Natural killer cell treated with Interleukin-12 subunit alpha and Interleukin-12 subunit beta and Interleukin-15 and Interleukin-18, amount 100 ng/mL, for 72 hours (primary cell): ENCODE measurements around the gene CT45A9. TPM values are rescaled to one million over a fixed set of nuclear protein-coding genes. Genes with fewer than 3 reads are reported as not detected.
"Not testable (repeated sequence)": the region's sequence is repeated elsewhere in the genome, so short reads cannot be mapped to it uniquely, and the experiment has no call there.

Experiments
- ATAC-seq, 2 donors: fragments of 150-1000 bp; cut with Tn5 transposase in 1 of 2; sonication (Bioruptor Pico), chemical (Tn5 transposase) in 1 of 2; 2 replicates each; pipeline ENCODE4 v1.10.0; 2021
- DNase-seq: peaks from one replicate; pipeline ENCODE4 v3.0.0; 2022; ENCODE audit warnings: low spot score
- H3K27ac Mint-ChIP-seq, 2 donors: 1 replicate in 1 of 2; 2 replicates in 1 of 2; pipeline ENCODE4 v1.8.0; 2022; ENCODE audit warnings: mixed read lengths in 2 of 2, mild to moderate bottlenecking in 1 of 2, moderate library complexity in 1 of 2
- H3K27me3 Mint-ChIP-seq, 2 donors: 1 replicate in 1 of 2; 2 replicates in 1 of 2; pipeline ENCODE4 v1.8.0; 2022; ENCODE audit warnings: mixed read lengths in 2 of 2
- H3K36me3 Mint-ChIP-seq: one replicate; pipeline ENCODE4 v1.8.0; 2022; ENCODE audit warnings: mixed read lengths
- H3K4me1 Mint-ChIP-seq, 2 donors: 1 replicate in 1 of 2; 2 replicates in 1 of 2; pipeline ENCODE4 v1.8.0; 2022; ENCODE audit warnings: low read depth in 2 of 2, mixed read lengths in 2 of 2, mild to moderate bottlenecking in 1 of 2
- H3K4me3 Mint-ChIP-seq: one replicate; pipeline ENCODE4 v1.8.0; 2022; ENCODE audit warnings: mixed read lengths
- H3K9me3 Mint-ChIP-seq: 2 replicates; pipeline ENCODE4 v1.8.0; 2022; ENCODE audit warnings: mixed read lengths
- total RNA-seq, 2 donors: library from RNA; stranded (reverse); gene quantifications; one replicate each; pipeline ENCODE4 v1.2.3, GENCODE V29; 2022

CT45A9 gene, protein sequence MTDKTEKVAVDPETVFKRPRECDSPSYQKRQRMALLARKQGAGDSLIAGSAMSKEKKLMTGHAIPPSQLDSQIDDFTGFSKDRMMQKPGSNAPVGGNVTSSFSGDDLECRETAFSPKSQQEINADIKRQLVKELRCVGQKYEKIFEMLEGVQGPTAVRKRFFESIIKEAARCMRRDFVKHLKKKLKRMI
- not detected for total RNA-seq

DNA sequence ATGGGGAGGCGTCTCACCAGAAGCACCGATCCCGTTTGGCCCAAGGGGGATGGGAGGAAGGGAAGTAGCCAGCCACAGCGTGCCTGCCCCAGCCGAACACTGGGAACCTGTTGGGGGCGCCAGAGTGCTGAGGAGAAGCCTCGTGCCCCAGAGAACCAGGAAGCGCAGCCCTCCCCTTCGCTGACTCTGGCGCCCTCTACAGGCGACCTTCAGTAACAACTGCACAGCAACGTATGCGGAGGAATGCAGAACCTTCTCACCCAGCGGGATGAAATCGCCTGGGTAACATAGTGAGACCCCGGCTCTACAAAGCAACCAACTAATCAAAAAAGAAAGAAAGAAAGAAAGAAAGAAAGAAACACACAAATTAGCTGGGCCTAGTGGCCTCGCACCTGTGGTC lies at the start of gene CT45A9:
CT45A9 (minus strand) TSS at position 101 of the 400 bp plus-strand sequence. CDS start 3,751 bp downstream, outside the sequence.
- H3K27me3 Mint-ChIP-seq, H3K9me3 Mint-ChIP-seq, H3K4me3 Mint-ChIP-seq, DNase-seq, ATAC-seq, H3K36me3 Mint-ChIP-seq, H3K4me1 Mint-ChIP-seq, H3K27ac Mint-ChIP-seq: not testable (repeated sequence)

DNA sequence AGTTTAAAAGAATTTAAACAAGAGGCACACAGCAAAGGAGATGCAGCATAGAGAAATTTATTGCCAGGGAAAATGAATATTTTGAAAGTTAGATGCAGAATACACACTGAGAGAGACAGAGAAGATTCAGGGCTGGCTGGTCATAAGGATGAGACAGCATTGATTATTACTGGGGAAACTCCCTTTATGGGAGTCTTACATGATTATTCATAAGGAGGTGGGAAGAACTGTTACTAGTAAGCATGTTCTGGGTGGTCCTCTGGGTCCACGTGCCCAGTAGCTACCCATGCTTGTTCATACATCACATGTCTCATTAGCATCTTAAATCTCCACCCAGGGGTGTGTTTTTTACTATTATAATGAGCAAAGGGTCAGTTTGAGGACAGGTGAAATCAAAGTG lies 48.9 kb upstream of the CT45A9 start:
- not testable (repeated sequence) for H3K4me3 Mint-ChIP-seq, H3K9me3 Mint-ChIP-seq, H3K36me3 Mint-ChIP-seq, H3K27ac Mint-ChIP-seq, ATAC-seq, DNase-seq, H3K4me1 Mint-ChIP-seq
- peaks cover 7 to 23% of the 10 kb centered on the region in 2 donors for H3K27me3 Mint-ChIP-seq

DNA sequence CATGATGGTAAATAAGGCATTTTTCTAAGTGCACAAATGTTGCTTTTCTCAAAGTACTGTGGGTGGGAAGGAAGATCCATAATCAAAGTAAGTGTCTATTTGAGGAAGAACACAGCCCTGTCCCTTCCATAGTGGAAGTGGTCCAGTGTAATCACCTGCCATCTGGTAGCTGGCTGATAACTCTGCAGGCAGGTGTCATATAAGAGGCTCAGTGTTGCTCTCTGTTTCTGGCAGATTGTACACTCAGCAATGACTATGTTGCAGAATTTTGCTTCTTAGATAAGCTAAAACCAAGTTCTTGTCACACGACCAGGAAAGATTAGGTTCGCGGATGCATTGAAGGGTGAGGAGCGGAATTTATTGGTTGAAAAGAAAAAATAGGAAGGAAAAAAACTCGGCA lies 42.8 kb upstream of the CT45A9 start:
- DNase-seq (no peak), ATAC-seq (no peak)
- Mint-ChIP-seq H3K9me3 (no peaks in the 10 kb centered on the region), H3K4me3 (no peak overlapping the region), H3K4me1 (no peaks in the 10 kb centered on the region), H3K27me3 (peaks cover 0 to 26% of the 10 kb centered on the region in 2 donors), H3K27ac (no peak overlapping the region), H3K36me3 (no peaks in the 10 kb centered on the region)

DNA sequence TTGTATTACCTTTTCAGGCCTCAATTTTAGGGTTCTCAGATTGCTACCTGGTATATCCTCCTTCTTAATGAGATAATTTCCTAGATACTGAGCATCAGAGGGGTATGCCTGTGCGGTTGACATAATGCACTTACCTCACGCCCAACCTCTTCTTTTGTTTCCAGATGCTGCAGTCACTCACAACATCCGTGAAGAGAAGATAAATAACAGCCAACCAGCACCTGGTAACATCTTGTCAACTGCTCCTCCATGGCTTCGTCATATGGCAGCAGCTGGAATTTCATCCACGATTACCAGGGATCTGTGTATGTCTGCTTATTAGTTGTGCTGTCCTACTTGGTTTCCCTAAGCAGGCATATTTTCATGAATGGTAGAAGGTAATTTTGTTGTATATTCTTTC lies 38.6 kb upstream of the CT45A9 start:
- Mint-ChIP-seq H3K4me1 (no peaks in the 10 kb centered on the region), H3K27me3 (peaks cover 0 to 29% of the 10 kb centered on the region in 2 donors), H3K27ac (no peak overlapping the region), H3K4me3 (no peak overlapping the region), H3K9me3 (no peaks in the 10 kb centered on the region), H3K36me3 (no peaks in the 10 kb centered on the region)
- DNase-seq = no peak
- ATAC-seq = no peak

DNA sequence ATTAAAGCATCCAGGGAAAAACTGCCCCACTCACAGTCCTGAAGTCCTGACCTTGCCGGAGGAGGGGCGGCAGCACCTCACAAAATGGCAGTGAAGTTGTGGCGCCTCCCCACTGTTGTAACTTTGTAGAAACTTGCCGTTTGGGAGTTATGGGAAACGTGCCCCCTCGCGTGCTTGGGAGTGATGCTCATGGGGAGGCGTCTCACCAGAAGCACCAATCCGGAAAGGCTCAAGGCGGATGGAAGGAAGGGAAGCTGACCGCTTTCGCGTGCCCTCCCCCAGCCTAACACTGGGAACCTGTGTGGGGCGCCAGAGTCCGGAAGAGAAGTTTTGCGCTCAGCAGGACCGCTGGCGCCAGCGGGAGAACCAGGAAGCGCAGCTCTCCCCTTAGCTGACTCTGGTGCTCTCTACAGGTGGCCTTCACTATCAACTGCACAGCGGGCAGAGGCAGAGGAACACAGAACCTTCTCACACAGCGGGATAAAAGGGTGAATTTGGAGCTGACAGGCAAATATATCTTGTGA lies 21.7 kb upstream of the CT45A9 start, which contains the start of the genes CT45A10 and SAGE1:
CT45A10 (minus strand) TSS at position 151 of the 524 bp plus-strand sequence. CDS start 8,100 bp downstream, outside the sequence.
SAGE1 (plus strand) TSS at position 423 of the 524 bp plus-strand sequence. CDS start 2,527 bp downstream, outside the sequence.
- H3K27ac Mint-ChIP-seq = no peak within 1 kb of the TSS

DNA sequence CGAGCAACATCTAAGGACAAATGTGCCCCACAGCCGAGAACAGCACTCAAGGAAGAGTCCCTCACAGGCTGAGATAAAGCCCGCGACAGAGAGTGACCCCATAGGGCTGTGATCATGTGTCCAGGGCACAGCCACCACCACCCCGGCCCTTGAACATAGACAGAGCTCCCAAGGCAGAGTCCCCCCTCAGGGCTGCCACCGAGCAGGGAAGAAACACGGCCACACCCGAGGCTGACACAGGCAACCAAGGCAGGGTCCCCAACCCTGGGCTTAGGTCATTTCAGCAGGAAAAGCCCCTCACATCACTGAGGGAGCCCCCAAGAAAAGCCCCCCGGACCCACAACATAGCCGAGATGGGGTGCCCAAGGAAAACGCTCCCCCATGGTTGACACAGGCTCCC lies 21.2 kb upstream of the CT45A9 start:
- DNase-seq (no peak), ATAC-seq (peak in 1 of 2 donors; percentile 32)
- Mint-ChIP-seq H3K36me3 (no peaks in the 10 kb centered on the region), H3K9me3 (no peaks in the 10 kb centered on the region), H3K4me3 (no peak overlapping the region), H3K4me1 (no peaks in the 10 kb centered on the region), H3K27me3 (peaks cover 0 to 12% of the 10 kb centered on the region in 2 donors), H3K27ac (no peak overlapping the region)

More for the DNA sequence above, 21.7 kb upstream of the CT45A9 start, which contains the start of the genes CT45A10 and SAGE1:
- Mint-ChIP-seq H3K4me3 (no peak within 1 kb of the TSS), H3K36me3 (no peaks in the 10 kb centered on the region), H3K9me3 (no peaks in the 10 kb centered on the region), H3K27me3 (peaks cover 0 to 12% of the 10 kb centered on the region in 2 donors), H3K4me1 (no peaks in the 10 kb centered on the region)
- DNase-seq (no peak), ATAC-seq (no peak)

DNA sequence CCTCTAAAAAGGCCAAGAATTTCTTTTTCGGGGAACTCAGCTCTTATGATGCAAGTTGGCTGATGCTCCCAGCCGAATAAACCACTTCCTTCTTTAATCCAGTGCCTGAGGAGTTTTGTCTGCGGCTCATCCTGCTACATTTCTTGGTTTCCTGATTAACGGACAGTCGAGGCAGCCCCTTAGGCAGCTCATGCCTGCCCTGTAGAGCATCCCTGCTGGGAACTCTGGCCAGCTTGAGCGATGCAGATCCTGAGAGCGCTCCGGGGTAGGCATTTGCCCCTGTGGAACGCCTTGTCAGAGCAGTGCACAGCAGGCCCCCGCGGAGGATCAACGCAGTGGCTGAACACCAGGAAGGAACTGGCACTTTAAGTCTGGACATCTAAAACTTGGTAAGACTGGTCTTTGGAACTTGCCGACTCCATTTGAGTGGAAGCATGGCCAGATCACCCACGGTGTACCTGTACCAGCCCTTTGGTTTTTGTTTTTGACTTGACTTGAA lies 18.5 kb upstream of the CT45A9 start:
- no peak for DNase-seq
- no peaks in the 10 kb centered on the region for H3K9me3 Mint-ChIP-seq
- H3K36me3 Mint-ChIP-seq = no peaks in the 10 kb centered on the region
- H3K4me3 Mint-ChIP-seq = no peak overlapping the region
- H3K27me3 Mint-ChIP-seq = peaks cover 0 to 9% of the 10 kb centered on the region in 2 donors
- no peak overlapping the region for H3K27ac Mint-ChIP-seq
- H3K4me1 Mint-ChIP-seq = no peaks in the 10 kb centered on the region
- ATAC-seq = no peak

DNA sequence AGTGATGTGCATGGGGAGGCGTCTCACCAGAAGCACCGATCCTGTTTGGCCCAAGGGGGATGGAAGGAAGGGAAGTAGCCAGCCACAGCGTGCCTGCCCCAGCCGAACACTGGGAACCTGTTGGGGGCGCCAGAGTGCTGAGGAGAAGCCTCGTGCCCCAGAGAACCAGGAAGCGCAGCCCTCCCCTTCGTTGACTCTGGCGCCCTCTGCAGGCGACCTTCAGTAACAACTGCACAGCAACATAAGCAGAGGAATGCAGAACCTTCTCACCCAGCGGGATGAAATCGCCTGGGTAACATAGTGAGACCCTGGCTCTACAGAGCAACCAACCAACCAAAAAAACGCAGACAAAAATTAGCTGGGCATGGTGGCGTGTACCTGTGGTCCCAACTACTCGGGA lies 17.4 kb upstream of the CT45A9 start:
- not testable (repeated sequence) for DNase-seq, ATAC-seq, H3K36me3 Mint-ChIP-seq, H3K4me3 Mint-ChIP-seq, H3K27ac Mint-ChIP-seq, H3K9me3 Mint-ChIP-seq, H3K27me3 Mint-ChIP-seq, H3K4me1 Mint-ChIP-seq

DNA sequence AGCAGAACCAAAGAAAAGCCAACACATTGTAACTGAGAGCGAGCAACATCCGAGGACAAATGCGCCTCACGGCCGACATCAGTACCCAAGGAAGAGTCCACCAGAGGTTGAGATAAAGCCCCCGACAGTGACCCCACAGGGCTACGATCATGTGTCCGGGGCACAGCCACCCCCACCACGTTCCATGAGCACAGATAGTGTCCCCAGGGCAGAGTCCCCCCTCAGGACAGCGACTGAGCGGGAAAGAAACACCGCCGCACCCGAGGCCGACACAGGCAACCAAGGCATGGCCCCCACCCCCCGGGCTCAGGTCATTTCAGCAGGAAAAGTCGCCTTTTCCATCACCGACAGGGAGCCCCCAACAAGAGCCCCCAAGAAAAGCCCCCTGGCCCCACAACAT lies 16.6 kb upstream of the CT45A9 start:
- not testable (repeated sequence) for H3K27me3 Mint-ChIP-seq, H3K27ac Mint-ChIP-seq, H3K4me1 Mint-ChIP-seq, H3K9me3 Mint-ChIP-seq, DNase-seq, H3K4me3 Mint-ChIP-seq, ATAC-seq, H3K36me3 Mint-ChIP-seq

DNA sequence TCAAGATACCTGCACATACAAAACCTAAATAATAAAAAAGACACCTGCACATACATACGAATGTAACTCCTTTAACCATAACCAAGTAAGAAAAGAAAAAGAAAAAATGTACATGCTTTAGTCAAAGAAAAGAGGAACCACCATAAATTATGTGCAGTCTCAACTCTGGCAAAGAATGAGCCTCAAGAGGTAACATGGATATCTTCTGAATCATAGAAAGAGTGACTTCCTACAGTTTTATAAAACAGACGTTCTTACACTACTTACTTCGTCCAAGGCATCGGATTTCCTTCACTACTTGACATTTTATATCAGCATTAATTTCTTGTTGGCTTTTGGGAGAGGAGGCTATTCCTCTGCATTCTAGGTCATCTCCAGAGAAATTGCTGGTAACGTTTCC lies 11.1 kb upstream of the CT45A9 start:
- H3K4me3 Mint-ChIP-seq, H3K36me3 Mint-ChIP-seq, H3K9me3 Mint-ChIP-seq, DNase-seq, H3K27ac Mint-ChIP-seq, H3K27me3 Mint-ChIP-seq, H3K4me1 Mint-ChIP-seq, ATAC-seq: not testable (repeated sequence)

DNA sequence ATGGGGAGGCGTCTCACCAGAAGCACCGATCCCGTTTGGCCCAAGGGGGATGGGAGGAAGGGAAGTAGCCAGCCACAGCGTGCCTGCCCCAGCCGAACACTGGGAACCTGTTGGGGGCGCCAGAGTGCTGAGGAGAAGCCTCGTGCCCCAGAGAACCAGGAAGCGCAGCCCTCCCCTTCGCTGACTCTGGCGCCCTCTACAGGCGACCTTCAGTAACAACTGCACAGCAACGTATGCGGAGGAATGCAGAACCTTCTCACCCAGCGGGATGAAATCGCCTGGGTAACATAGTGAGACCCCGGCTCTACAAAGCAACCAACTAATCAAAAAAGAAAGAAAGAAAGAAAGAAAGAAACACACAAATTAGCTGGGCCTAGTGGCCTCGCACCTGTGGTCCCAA lies 17.2 kb downstream of the CT45A9 start, which contains the start of gene CT45A8:
CT45A8 (minus strand) TSS at position 101 of the 400 bp plus-strand sequence. CDS start 3,755 bp downstream, outside the sequence.
- H3K4me3 Mint-ChIP-seq, H3K9me3 Mint-ChIP-seq, ATAC-seq, H3K27me3 Mint-ChIP-seq, DNase-seq, H3K36me3 Mint-ChIP-seq, H3K4me1 Mint-ChIP-seq, H3K27ac Mint-ChIP-seq: not testable (repeated sequence)

DNA sequence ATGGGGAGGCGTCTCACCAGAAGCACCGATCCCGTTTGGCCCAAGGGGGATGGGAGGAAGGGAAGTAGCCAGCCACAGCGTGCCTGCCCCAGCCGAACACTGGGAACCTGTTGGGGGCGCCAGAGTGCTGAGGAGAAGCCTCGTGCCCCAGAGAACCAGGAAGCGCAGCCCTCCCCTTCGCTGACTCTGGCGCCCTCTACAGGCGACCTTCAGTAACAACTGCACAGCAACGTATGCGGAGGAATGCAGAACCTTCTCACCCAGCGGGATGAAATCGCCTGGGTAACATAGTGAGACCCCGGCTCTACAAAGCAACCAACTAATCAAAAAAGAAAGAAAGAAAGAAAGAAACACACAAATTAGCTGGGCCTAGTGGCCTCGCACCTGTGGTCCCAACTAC lies 34.4 kb downstream of the CT45A9 start, which contains the start of gene CT45A7:
CT45A7 (minus strand) TSS at position 101 of the 400 bp plus-strand sequence. CDS start 3,747 bp downstream, outside the sequence.
- H3K27me3 Mint-ChIP-seq, H3K4me3 Mint-ChIP-seq, H3K9me3 Mint-ChIP-seq, ATAC-seq, DNase-seq, H3K27ac Mint-ChIP-seq, H3K36me3 Mint-ChIP-seq, H3K4me1 Mint-ChIP-seq: not testable (repeated sequence)

DNA sequence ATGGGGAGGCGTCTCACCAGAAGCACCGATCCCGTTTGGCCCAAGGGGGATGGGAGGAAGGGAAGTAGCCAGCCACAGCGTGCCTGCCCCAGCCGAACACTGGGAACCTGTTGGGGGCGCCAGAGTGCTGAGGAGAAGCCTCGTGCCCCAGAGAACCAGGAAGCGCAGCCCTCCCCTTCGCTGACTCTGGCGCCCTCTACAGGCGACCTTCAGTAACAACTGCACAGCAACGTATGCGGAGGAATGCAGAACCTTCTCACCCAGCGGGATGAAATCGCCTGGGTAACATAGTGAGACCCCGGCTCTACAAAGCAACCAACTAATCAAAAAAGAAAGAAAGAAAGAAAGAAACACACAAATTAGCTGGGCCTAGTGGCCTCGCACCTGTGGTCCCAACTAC lies 51.7 kb downstream of the CT45A9 start, which contains the start of gene CT45A2:
CT45A2 (minus strand) TSS at position 101 of the 400 bp plus-strand sequence. CDS start 3,747 bp downstream, outside the sequence.
- not testable (repeated sequence) for DNase-seq, H3K4me3 Mint-ChIP-seq, H3K27ac Mint-ChIP-seq, H3K36me3 Mint-ChIP-seq, H3K4me1 Mint-ChIP-seq, ATAC-seq, H3K9me3 Mint-ChIP-seq, H3K27me3 Mint-ChIP-seq
